NT2/D1 (cell line): Measurements from ENCODE around the gene MED28.

ENCODE experiments used
- SUZ12 ChIP-seq: IDR thresholded peaks from 2 replicates; pipeline ENCODE4 v1.6.1; 2011; ENCODE audit not compliant: insufficient read length, insufficient read depth; ENCODE audit errors: extremely low read depth
- ZNF274 ChIP-seq: IDR thresholded peaks from 2 replicates; pipeline ENCODE4 v1.6.1; 2011; ENCODE audit warnings: mild to moderate bottlenecking, low read depth, low read length

- no peak for TF ChIP-seq ZNF274
- TF ChIP-seq SUZ12 = no peak
These were observed 20.6 kb downstream of the MED28 start for GRCh38 chr4:17635056-17635455.
